AG04450 (cell line): ENCODE data around the gene C16orf89. TPM values are rescaled to one million over a fixed set of nuclear protein-coding genes. Genes with fewer than 3 reads are reported as not detected.
"Not testable (repeated sequence)": the region's sequence is repeated elsewhere in the genome, so short reads cannot be mapped to it uniquely, and the experiment has no call there.

Experiments
- CTCF ChIA-PET: fragments of 300-600, 350-600 bp; formaldehyde crosslinking; extraction: SDS; loops from one replicate; lab custom pipeline; 2022; ENCODE audit warnings: antibody characterized with exemption, inconsistent platforms; lab: Charles Lee
- POLR2A ChIA-PET: fragments of 350-600 bp; formaldehyde crosslinking; extraction: SDS; loops from one replicate; lab custom pipeline; 2021; ENCODE audit warnings: antibody characterized with exemption, inconsistent platforms; lab: Yijun Ruan, JAX
- DNase-seq: peaks from one replicate; pipeline ENCODE4 v3.0.0-alpha.2; 2011; ENCODE audit warnings: low read depth, low spot score
- H3K27ac ChIP-seq: one replicate; pipeline ENCODE4 v1.5.1; 2012; ENCODE audit warnings: low read depth, low read length, control low read depth
- H3K27me3 ChIP-seq: one replicate; pipeline ENCODE4 v1.6.0; 2012; ENCODE audit warnings: low read length; ENCODE audit not compliant: control insufficient read depth, insufficient read depth
- H3K4me3 ChIP-seq: 2 replicates; pipeline ENCODE4 v1.5.1; 2011; ENCODE audit warnings: mild to moderate bottlenecking, low read depth, low read length, control low read depth
- H3K9me3 ChIP-seq: 2 replicates; pipeline ENCODE4 v1.5.1; 2012; ENCODE audit warnings: low read length; ENCODE audit not compliant: control insufficient read depth, insufficient read depth
- CTCF ChIP-seq: IDR thresholded peaks from 2 replicates; pipeline ENCODE4 v1.5.1; 2011; ENCODE audit warnings: low read depth, low read length, control low read depth, inconsistent platforms
- polyA minus RNA-seq: library from RNA; depleted of rRNA, polyadenylated mRNA; stranded (reverse); fragments of >200 nt; gene quantifications from 2 replicates; pipeline ENCODE4 v1.2.3, GENCODE V29; 2011; rRNA and poly(A)+ RNA removed
- polyA plus RNA-seq: library from polyadenylated mRNA; depleted of rRNA; stranded (reverse); fragments of >200 nt; gene quantifications from 2 replicates; pipeline ENCODE4 v1.2.3, GENCODE V29; 2011; rRNA removed

The C16orf89 gene
- 1.2 and 1.3 TPM in 2 replicates for polyA plus RNA-seq
- polyA minus RNA-seq: not detected in 2 replicates

- POLR2A ChIA-PET: no interaction called here
- Histone ChIP-seq H3K27ac (no peak within 1 kb of the TSS), H3K9me3 (no peaks in the 10 kb centered on the region), H3K4me3 (no peak within 1 kb of the TSS), H3K27me3 (peaks cover 23% of the 10 kb centered on the region)
- no peak for TF ChIP-seq CTCF
- DNase-seq: no peak
- CTCF ChIA-PET: no interaction called here
Measured at GRCh38 chr16:5065813-5066212, at the start of gene C16orf89. TSS of gene C16orf89 (minus strand) at chr16:5065956. CDS start at chr16:5065908, 48 bp downstream.

GRCh38 chr16:5110933-5111332 lies 45.2 kb upstream of the C16orf89 start:
- H3K9me3 ChIP-seq, H3K27me3 ChIP-seq, DNase-seq, H3K4me3 ChIP-seq, POLR2A ChIA-PET, CTCF ChIA-PET, H3K27ac ChIP-seq: not testable (repeated sequence)

GRCh38 chr16:5108505-5109158 lies 42.9 kb upstream of the C16orf89 start:
- CTCF ChIA-PET: no interaction called here
- no peak overlapping the region for H3K27ac ChIP-seq
- H3K9me3 ChIP-seq: no peaks in the 10 kb centered on the region
- H3K4me3 ChIP-seq: no peak overlapping the region
- POLR2A ChIA-PET: no interaction called here
- H3K27me3 ChIP-seq: no peaks in the 10 kb centered on the region
- TF ChIP-seq CTCF: no peak
- no peak for DNase-seq

- H3K27me3 ChIP-seq, H3K27ac ChIP-seq, POLR2A ChIA-PET, DNase-seq, H3K9me3 ChIP-seq, CTCF ChIA-PET, H3K4me3 ChIP-seq: not testable (repeated sequence)
Measured at GRCh38 chr16:5105039-5105438, 39.3 kb upstream of the C16orf89 start.

GRCh38 chr16:5103296-5104032 lies 37.7 kb upstream of the C16orf89 start:
- H3K9me3 ChIP-seq, H3K4me3 ChIP-seq, POLR2A ChIA-PET, H3K27ac ChIP-seq, CTCF ChIA-PET, DNase-seq, H3K27me3 ChIP-seq: not testable (repeated sequence)

GRCh38 chr16:5099174-5099573 lies 33.4 kb upstream of the C16orf89 start:
- CTCF ChIA-PET, H3K9me3 ChIP-seq, H3K27ac ChIP-seq, DNase-seq, H3K27me3 ChIP-seq, H3K4me3 ChIP-seq: not testable (repeated sequence)
- POLR2A ChIA-PET: interaction anchor here (1.2 kb wide), 1 partner anchor 65 kb away, joined by 4 read pairs; the partner anchor contains the start of gene NAGPA

- DNase-seq, H3K9me3 ChIP-seq, CTCF ChIA-PET, H3K27me3 ChIP-seq: not testable (repeated sequence)
- POLR2A ChIA-PET: interaction anchor here (0.6 to 1.2 kb wide), 3 partner anchors 26 to 199 kb away, joined by 3 to 5 read pairs (median 4); partner anchors contain the start of gene NAGPA
- peak overlapping the region; percentile 61 for H3K4me3 ChIP-seq
- peak overlapping the region; percentile 11 for H3K27ac ChIP-seq
Measured at GRCh38 chr16:5098221-5099159, 32.7 kb upstream of the C16orf89 start.

GRCh38 chr16:5097470-5098220 lies 31.9 kb upstream of the C16orf89 start, which contains the start of gene EEF2KMT:
TSS of gene EEF2KMT (minus strand) at chr16:5097795. CDS start at chr16:5097739, 56 bp downstream.
- POLR2A ChIA-PET: interaction anchor here (0.6 to 1.2 kb wide), 3 partner anchors 25 to 198 kb away, joined by 3 to 5 read pairs (median 4); partner anchors contain the start of gene NAGPA
- DNase-seq: peak; percentile 99
- peak within 1 kb of the TSS; percentile 31 for H3K27ac ChIP-seq
- CTCF ChIA-PET, H3K27me3 ChIP-seq, H3K9me3 ChIP-seq: not testable (repeated sequence)
- H3K4me3 ChIP-seq: peak within 1 kb of the TSS; percentile 75
